Skin of body (tissue), 2 donors: ENCODE results near the gene KDM4E. TPM values are rescaled to one million over a fixed set of nuclear protein-coding genes. Genes with fewer than 3 reads are reported as not detected.

ENCODE experiments used
- DNase-seq: peaks from one replicate; lab custom pipeline; 2025; lab: John Stamatoyannopoulos, UW
- total RNA-seq: library from RNA; depleted of rRNA; stranded (reverse); fragments of >200 nt; gene quantifications from one replicate; pipeline ENCODE4 v1.2.3, GENCODE V29; 2014

KDM4E gene
- total RNA-seq, 1 donor from 2014 or later: not detected

DNA sequence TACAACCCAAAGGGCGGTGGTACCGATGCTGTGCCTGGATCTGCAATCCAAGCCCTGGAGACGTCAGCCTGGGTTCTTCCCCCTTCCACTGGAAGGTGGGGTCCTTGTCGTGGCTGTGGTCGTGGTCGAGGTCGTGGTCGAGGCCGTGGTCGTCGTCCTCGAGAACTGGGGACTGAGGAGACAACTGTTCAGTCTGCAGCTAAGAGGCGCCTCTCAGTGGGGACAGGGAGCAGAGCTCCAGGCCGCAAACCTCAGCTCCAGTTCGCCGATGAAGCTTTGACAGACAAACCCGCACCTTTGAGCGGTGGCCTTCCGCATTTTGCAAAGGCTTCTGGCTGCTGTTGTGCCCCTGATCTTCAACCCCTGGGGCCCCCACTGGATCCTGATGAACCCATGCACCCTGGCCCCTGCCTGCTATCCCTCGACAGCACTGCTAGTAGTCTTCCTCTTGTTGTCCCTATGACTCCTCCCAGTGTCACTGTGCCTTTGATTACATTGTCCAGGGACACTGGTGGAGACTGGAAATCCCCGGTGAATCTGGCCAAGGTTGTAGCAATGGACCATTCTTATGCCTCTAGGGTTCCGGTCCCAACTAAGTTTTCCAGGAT lies 25.6 kb downstream of the KDM4E start:
- no peak for DNase-seq

DNA sequence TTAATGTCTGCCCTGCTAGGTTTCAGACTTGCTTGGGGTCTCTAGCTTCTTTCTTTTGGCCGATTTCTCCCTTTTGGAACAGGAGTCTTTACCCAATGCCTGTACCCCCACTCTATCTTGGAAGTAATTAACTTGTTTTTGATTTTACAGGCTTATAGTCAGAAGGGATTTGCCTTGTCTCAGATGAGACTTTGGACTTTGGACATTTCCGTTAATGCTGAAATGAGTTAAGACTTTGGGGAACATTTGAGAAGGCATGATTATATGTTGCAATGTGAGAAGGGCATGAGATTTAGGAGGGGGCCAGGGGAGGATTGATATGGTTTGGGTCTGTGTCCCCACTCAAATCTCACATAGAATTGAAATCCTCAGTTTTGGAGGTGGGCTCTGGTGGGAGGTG lies 29.3 kb downstream of the KDM4E start:
- no peak for DNase-seq

GRCh38 chr11:95055283-95055897 lies 30.3 kb downstream of the KDM4E start:
- no peak for DNase-seq

DNA sequence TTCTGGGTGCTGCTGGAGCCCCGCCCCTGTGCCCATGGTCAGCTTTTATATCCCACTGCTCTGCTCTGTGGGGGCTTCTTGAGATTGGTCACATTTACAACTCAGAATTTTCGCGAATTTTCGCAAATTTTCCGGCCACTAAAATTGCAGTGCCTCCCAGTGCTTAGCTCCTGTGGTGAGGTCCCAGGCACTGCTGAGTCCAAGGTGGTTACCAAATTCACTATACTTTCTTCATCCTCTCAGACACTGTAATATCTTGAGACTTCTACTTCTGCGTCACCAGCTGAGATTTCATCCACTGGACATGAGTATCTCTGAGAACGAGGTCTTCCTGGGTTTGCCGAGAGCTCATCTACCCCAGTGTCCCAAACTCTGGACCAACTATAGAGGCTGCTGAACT lies 32.9 kb downstream of the KDM4E start:
- no peak for DNase-seq

GRCh38 chr11:95058621-95059020 lies 33.6 kb downstream of the KDM4E start:
- no peak for DNase-seq

GRCh38 chr11:95059046-95059445 lies 34.0 kb downstream of the KDM4E start:
- DNase-seq: no peak

DNA sequence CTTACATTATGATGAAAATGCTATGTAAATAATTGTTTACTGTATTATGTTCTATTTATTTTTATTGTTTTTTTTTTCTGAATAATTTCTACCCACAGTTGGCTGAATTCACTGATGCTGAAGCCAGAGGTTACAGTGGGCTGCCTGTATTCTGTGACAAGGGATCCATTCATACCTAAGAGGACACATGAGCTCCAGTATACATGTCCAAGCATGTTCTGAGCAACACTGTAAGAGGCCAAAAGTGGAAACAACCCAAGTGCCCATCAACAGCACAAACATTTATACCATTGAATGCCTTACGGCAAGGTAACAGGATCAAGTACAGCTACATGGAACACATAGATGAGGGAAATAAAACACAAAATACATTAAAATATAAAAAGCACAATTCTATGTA lies 40.3 kb downstream of the KDM4E start:
- DNase-seq: no peak

GRCh38 chr11:95066716-95067038 lies 41.6 kb downstream of the KDM4E start, which contains the start of gene SRSF8:
Gene SRSF8, plus strand, starts transcription at chr11:95066919. Its CDS starts 308 bp downstream, at chr11:95067227.
- peak; percentile 70 for DNase-seq

DNA sequence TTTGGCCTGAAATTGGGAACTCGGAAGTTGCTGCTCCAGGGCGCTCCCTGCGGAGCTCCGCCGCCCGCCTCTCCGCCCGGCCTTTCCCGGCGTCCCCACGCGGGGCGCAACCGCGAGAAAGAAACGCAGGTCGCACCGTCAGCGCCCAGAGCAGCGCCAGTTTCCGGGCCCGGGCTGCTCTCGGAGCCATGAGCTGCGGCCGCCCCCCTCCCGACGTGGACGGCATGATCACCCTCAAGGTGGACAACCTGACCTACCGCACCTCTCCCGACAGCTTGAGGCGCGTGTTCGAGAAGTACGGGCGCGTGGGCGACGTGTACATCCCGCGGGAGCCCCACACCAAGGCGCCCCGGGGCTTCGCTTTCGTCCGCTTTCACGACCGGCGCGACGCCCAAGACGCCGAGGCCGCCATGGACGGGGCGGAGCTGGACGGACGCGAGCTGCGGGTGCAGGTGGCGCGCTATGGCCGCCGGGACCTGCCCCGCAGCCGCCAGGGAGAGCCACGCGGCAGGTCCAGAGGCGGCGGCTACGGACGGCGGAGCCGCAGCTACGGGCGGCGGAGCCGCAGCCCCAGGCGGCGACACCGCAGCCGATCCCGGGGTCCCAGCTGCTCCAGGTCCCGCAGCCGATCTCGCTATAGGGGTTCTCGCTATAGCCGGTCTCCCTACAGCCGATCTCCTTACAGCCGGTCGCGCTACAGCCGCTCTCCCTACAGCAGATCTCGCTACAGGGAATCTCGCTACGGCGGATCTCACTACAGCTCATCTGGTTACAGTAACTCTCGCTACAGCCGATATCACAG lies 42.2 kb downstream of the KDM4E start:
- DNase-seq: peak; percentile 76

DNA sequence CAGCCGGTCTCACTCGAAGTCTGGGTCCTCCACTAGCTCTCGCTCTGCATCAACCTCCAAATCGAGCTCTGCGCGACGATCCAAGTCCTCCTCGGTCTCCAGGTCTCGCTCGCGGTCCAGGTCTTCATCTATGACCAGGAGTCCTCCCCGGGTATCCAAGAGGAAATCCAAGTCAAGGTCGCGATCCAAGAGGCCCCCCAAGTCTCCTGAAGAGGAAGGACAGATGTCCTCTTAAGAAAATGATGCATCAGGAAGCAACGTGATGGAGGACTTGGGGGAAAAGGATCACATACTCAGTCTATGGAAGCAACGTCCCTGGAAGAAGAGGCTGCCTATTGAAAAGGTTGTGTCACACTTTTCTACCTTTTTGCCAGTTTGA lies 42.8 kb downstream of the KDM4E start:
- peak; percentile 57 for DNase-seq

GRCh38 chr11:95068549-95068948 lies 43.5 kb downstream of the KDM4E start:
- peak; percentile 90 for DNase-seq

DNA sequence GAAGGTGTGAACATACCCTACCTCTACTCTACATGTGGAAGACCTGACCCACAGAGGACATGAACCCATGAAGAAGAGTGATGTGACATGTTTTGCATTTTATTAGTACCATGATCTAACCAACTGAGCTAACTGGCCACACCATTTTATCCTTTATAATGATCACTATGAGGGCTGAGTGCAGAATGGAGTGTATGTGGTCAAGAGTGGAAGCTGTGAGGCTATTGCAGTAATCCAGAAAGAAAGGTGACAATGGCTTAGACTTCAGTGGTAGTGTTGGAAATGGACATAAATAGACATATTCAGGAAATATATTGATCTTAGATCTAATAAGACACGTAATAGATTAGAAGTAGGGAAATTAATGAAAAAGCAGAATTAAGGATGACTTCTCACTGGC lies 45.4 kb downstream of the KDM4E start:
- no peak for DNase-seq

- no peak for DNase-seq
These were observed 47.9 kb downstream of the KDM4E start for GRCh38 chr11:95072948-95073347.

DNA sequence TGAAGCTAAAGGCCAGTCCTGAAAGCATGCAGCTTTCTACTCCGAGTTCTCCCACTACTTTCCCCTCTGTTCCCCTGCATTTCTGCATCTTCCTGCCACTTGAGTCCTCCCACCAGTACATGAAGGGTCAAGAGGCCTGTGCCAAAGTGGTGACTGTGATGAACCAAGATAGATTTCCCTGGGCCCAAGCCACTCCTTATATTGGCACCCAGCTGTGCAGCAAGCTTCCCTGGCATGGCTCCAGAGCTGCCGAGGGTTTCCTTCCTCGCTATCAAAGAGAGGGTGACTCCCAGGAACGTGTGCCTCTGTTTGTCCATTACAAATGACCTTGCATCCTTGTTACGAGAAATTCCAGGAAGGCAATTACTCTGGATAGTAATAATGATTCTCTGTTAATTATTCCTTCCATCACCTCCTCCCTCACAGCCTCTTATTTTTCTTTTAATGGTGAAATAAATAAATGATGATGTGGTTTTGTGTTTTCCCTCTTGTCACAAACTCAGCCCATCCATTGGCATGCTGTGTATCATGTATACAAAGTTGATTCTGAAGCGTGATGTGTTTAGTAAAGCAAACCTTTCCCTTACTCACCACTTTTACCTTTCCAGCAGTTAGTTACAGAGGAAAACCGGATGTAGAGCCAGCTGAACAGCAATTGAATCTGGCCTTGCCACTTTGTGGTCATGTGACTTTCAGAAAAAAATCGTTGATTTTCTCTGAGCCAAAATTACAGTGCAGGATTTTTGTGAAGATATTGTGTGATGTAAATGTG lies 49.9 kb downstream of the KDM4E start:
- DNase-seq: no peak

- DNase-seq: no peak
These were observed 51.4 kb downstream of the KDM4E start for GRCh38 chr11:95076416-95076815.

GRCh38 chr11:95076981-95077380 lies 51.9 kb downstream of the KDM4E start:
- no peak for DNase-seq

Other genes starting within 250 kb of the KDM4E start
- gene CWC15, start 51.7 kb upstream of the KDM4E start, total RNA-seq: 44.2 TPM
- 0.59 TPM for gene KDM4D, start 51.5 kb upstream of the KDM4E start, total RNA-seq
- gene KDM4F, start 24.2 kb downstream of the KDM4E start, total RNA-seq: not detected
- gene SRSF8, start 41.7 kb downstream of the KDM4E start, total RNA-seq: 17.5 TPM
- 39.7 TPM for gene ENDOD1, start 64.6 kb downstream of the KDM4E start, total RNA-seq
- gene SESN3, start 205.9 kb downstream of the KDM4E start, total RNA-seq: 70.0 TPM